SK-N-SH treated with all-trans-retinoic acid at 6 μM for 48 hours (cell line): ENCODE measurements around the gene SDHA.

Experiments
- OSR1 ChIP-seq: fragments of 250-450 bp; sonication (Bioruptor Pico); IDR thresholded peaks from 2 replicates; pipeline ENCODE4 v1.8.0; 2022; ENCODE audit warnings: moderate library complexity, mild to moderate bottlenecking, inconsistent platforms
- PATZ1 ChIP-seq: fragments of 250-450 bp; sonication (Bioruptor Pico); IDR thresholded peaks from 2 replicates; pipeline ENCODE4 v1.8.0; 2020; ENCODE audit warnings: mild to moderate bottlenecking, moderate library complexity, borderline replicate concordance
- ZNF565 ChIP-seq: fragments of 450-650 bp; formaldehyde crosslinking; conservative IDR thresholded peaks from 2 replicates; pipeline ENCODE4 v1.5.0; 2020; ENCODE audit warnings: low read depth, mild to moderate bottlenecking, moderate library complexity
- TF ChIP-seq, protein P1 (sequence below): fragments of 250-450 bp; sonication (Bioruptor Pico); IDR thresholded peaks from 2 replicates; pipeline ENCODE4 v1.5.1; 2021; ENCODE audit warnings: mild to moderate bottlenecking, moderate library complexity

GRCh38 chr5:208449-209114 lies 9.5 kb upstream of the SDHA start:
- no peak for TF ChIP-seq ZNF565 (CRISPR knock-in tag)
- TF ChIP-seq OSR1 (CRISPR knock-in tag) = no peak
- no peak for TF ChIP-seq PATZ1
- TF ChIP-seq, protein P1, sequence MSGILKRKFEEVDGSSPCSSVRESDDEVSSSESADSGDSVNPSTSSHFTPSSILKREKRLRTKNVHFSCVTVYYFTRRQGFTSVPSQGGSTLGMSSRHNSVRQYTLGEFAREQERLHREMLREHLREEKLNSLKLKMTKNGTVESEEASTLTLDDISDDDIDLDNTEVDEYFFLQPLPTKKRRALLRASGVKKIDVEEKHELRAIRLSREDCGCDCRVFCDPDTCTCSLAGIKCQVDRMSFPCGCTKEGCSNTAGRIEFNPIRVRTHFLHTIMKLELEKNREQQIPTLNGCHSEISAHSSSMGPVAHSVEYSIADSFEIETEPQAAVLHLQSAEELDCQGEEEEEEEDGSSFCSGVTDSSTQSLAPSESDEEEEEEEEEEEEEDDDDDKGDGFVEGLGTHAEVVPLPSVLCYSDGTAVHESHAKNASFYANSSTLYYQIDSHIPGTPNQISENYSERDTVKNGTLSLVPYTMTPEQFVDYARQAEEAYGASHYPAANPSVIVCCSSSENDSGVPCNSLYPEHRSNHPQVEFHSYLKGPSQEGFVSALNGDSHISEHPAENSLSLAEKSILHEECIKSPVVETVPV (CRISPR knock-in tag) = no peak
